HCT116 (cell line): ENCODE results near the gene UBQLN4. TPM values are rescaled to one million over a fixed set of nuclear protein-coding genes. Genes with fewer than 3 reads are reported as not detected.
A peak's percentile ranks its signal among the peaks of the same experiment; 100 is the strongest.

Experiments
- ATAC-seq: fragments of 200-7000 bp; cut with Tn5 transposase; 2 replicates; pipeline ENCODE4 v1.9.1; 2020; ENCODE audit warnings: mild to moderate bottlenecking, moderate library complexity
- BruUV-seq: library from RNA; stranded (reverse); fragments of 400-500 nt; replicated peaks from 2 replicates; lab custom pipeline; 2021; lab: Mats Ljungman, UMichigan
- CTCF ChIA-PET: fragments of 300-600 bp; sonication (Branson Sonifier 250); formaldehyde crosslinking; loops from one replicate; lab custom pipeline; 2021; ENCODE audit warnings: antibody characterized with exemption; lab: Charles Lee
- POLR2A ChIA-PET: fragments of 300-600, 350-600 bp; sonication (Branson Sonifier 250); formaldehyde crosslinking; loops from one replicate; lab custom pipeline; 2021; ENCODE audit warnings: antibody characterized with exemption; lab: Charles Lee
- RAD21 ChIA-PET, 2 experiments: fragments of 300-600 bp; sonication (Branson Sonifier 250); formaldehyde crosslinking; loops; one replicate each; lab custom pipeline; 2023; ENCODE audit warnings: low total read pairs in 2 of 2; ENCODE audit not compliant: uncharacterized antibody in 2 of 2, unreplicated experiment in 2 of 2, low non-redundant PET in 1 of 2; lab: Charles Lee
- DNase-seq: peaks from one replicate; pipeline ENCODE4 v3.0.0-alpha.2; 2010; ENCODE audit warnings: low read depth, low spot score
- H2AFZ ChIP-seq: fragments of 200-600 bp; shearing (Covaris generic), sonication (generic); 2 replicates; pipeline ENCODE4 v1.6.1; 2017; ENCODE audit warnings: low read depth, mixed run types, mixed read lengths, antibody characterized with exemption, low read length; ENCODE audit not compliant: poor library complexity, severe bottlenecking
- H3K27ac ChIP-seq: 2 replicates; pipeline ENCODE4 v1.5.1; 2012; ENCODE audit warnings: low read depth, low read length
- H3K27me3 ChIP-seq: fragments of 200-600 bp; sonication (generic); 2 replicates; pipeline ENCODE4 v1.6.1; 2016; ENCODE audit warnings: mixed run types, low read length, mixed read lengths; ENCODE audit not compliant: insufficient read depth
- H3K36me3 ChIP-seq, 2 experiments: fragments of 200-500 bp in 1 of 2; fragments of 200-600 bp in 1 of 2; sonication (Bioruptor generic) in 1 of 2; sonication (generic) in 1 of 2; 2 replicates each; pipeline versions ENCODE4 v1.5.1 to v1.6.1; 2014 to 2016; ENCODE audit warnings: low read length in 2 of 2, inconsistent platforms in 1 of 2, mixed read lengths in 1 of 2, mixed run types in 1 of 2; ENCODE audit not compliant: insufficient read depth in 2 of 2, control insufficient read depth in 1 of 2
- H3K4me1 ChIP-seq, 2 experiments: fragments of 200-600 bp in 1 of 2; sonication (generic) in 1 of 2; 2 replicates each; pipeline versions ENCODE4 v1.5.1 to v1.6.1; 2012 to 2017; ENCODE audit warnings: low read length in 2 of 2, inconsistent platforms in 1 of 2, mild to moderate bottlenecking in 1 of 2, mixed read lengths in 1 of 2, mixed run types in 1 of 2, moderate library complexity in 1 of 2; ENCODE audit not compliant: insufficient read depth in 2 of 2, control insufficient read depth in 1 of 2
- H3K4me2 ChIP-seq: fragments of 200-600 bp; sonication (generic); 2 replicates; pipeline ENCODE4 v1.6.1; 2017; ENCODE audit warnings: mixed run types, low read length, mixed read lengths
- H3K4me3 ChIP-seq, 2 experiments: fragments of 200-600 bp in 1 of 2; sonication (generic) in 1 of 2; replicated peaks in 1 of 2; 2 replicates each; pipeline ENCODE4 v1.5.1; 2011 to 2016; ENCODE audit warnings: low read length in 2 of 2, control low read depth in 1 of 2, low read depth in 1 of 2, mild to moderate bottlenecking in 1 of 2, mixed read lengths in 1 of 2, mixed run types in 1 of 2
- H3K79me2 ChIP-seq: fragments of 200-600 bp; sonication (generic); 2 replicates; pipeline ENCODE4 v1.6.1; 2017; ENCODE audit warnings: mild to moderate bottlenecking, mixed run types, low read length, moderate library complexity, mixed read lengths; ENCODE audit not compliant: insufficient read depth
- H3K9ac ChIP-seq: fragments of 200-600 bp; sonication (generic); 2 replicates; pipeline ENCODE4 v1.6.1; 2016; ENCODE audit warnings: low read length, mixed read lengths
- H3K9me2 ChIP-seq: fragments of 200-600 bp; sonication (generic), shearing (Covaris generic); 2 replicates; pipeline ENCODE4 v1.6.1; 2017; ENCODE audit warnings: mixed run types, mild to moderate bottlenecking, moderate library complexity; ENCODE audit not compliant: insufficient read depth
- H3K9me3 ChIP-seq, 2 experiments: fragments of 200-500 bp in 1 of 2; fragments of 200-600 bp in 1 of 2; sonication (Bioruptor generic) in 1 of 2; sonication (generic) in 1 of 2; 2 replicates each; pipeline ENCODE4 v1.6.1; 2014 to 2017; ENCODE audit warnings: low read length in 2 of 2, mixed read lengths in 2 of 2, inconsistent platforms in 1 of 2, low read depth in 1 of 2, mild to moderate bottlenecking in 1 of 2, mixed run types in 1 of 2, moderate library complexity in 1 of 2; ENCODE audit not compliant: control insufficient read depth in 1 of 2, insufficient read depth in 1 of 2
- H4K20me1 ChIP-seq: fragments of 200-600 bp; sonication (generic), shearing (Covaris generic); 2 replicates; pipeline ENCODE4 v1.6.1; 2017; ENCODE audit warnings: mixed run types, mild to moderate bottlenecking, moderate library complexity; ENCODE audit not compliant: insufficient read depth
- POLR2AphosphoS5 ChIP-seq: IDR thresholded peaks from 2 replicates; pipeline ENCODE4 v1.6.1; 2011; ENCODE audit warnings: mild to moderate bottlenecking, low read depth, low read length, moderate library complexity
- RAD21 ChIP-seq: IDR thresholded peaks from 2 replicates; pipeline ENCODE4 v1.6.1; 2012; ENCODE audit warnings: low read depth, mild to moderate bottlenecking
- YY1 ChIP-seq: IDR thresholded peaks from 2 replicates; pipeline ENCODE4 v1.6.1; 2011; ENCODE audit warnings: low read length, low read depth, moderate library complexity, mild to moderate bottlenecking; ENCODE audit not compliant: insufficient replicate concordance; ENCODE audit errors: extremely low read depth
- intact Hi-C: fragments of 100-400 bp; cut with micrococcal nuclease; formaldehyde crosslinking; loops from 2 replicates; pipeline ENCODE4 v1.10.0; 2022
- total RNA-seq: library from RNA; stranded (reverse); gene quantifications from one replicate; pipeline ENCODE4 v1.2.1, GENCODE V29; 2021; ENCODE audit not compliant: unreplicated experiment
- TF ChIP-seq, protein P1 (sequence below), 3 experiments: fragments of 200-600 bp in 1 of 3; sonication (generic) in 1 of 3; IDR thresholded peaks in 2 of 3; conservative IDR thresholded peaks in 1 of 3; 2 replicates each; pipeline ENCODE4 v1.5.1; 2012 to 2017; ENCODE audit warnings: low read depth in 2 of 3, low read length in 2 of 3, antibody characterized with exemption in 1 of 3, borderline replicate concordance in 1 of 3, control low read depth in 1 of 3, mild to moderate bottlenecking in 1 of 3, mixed read lengths in 1 of 3, mixed run types in 1 of 3, moderate library complexity in 1 of 3; ENCODE audit not compliant: insufficient read depth in 1 of 3

Gene UBQLN4
- total RNA-seq, 1 experiment from 2014 or later, result 68.4 TPM

DNA sequence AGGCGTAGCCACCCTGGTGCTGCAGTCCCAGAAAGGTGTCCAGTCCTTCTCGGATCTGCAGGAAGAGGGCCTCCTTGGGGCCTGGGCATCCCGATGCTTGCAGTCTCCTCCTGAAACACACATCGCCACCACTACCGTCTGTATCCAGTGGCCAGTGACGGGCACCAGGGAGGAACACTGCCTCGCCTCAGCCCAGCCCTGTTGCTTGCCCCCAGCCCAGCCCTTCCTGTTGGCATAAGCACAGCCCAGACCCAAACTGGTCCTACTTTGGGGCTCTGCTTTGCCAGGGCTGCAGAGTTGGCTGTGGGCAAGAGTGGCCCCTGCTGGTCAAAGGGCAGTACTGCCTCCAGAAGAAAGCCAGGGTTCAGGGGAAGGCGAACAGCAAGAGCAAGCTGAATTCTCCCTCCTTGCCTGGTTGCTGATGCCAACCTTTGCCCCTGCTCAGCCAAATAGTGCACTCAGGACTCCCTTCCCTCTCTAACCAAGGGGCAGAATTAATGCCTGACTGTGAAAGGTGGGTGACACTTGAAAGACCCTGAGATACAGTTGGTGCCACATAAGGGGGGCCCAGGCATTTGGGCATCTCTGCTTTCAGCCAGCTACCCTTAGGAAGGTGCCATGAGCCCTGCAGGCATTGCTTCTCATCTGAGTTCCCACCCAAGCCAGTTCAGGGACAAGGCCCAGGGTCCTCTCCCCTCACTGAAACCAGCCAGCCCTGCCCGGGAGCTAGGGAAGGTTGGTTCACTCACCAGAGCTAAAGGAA, 64.2 kb downstream of the UBQLN4 start:
- no peak for DNase-seq
- CTCF ChIA-PET, result interaction anchor here (0.6 to 4.3 kb wide), 11 partner anchors 9 to 77 kb away, joined by 3 to 35 read pairs (median 5); partner anchors contain the start of gene KHDC4
- Histone ChIP-seq H3K4me3 (no peak overlapping the region), H3K27me3 (no peaks in the 10 kb centered on the region), H3K36me3 (no peaks in the 10 kb centered on the region), H3K4me1 (peaks cover 0 to 5% of the 10 kb centered on the region in 2 experiments; a peak in 2 of 4 replicates), H3K9ac (no peak overlapping the region), H3K79me2 (no peaks in the 10 kb centered on the region), H3K9me2 (no peaks in the 10 kb centered on the region), H3K4me2 (no peak overlapping the region), H3K9me3 (no peaks in the 10 kb centered on the region), H2AFZ (no peak overlapping the region), H3K27ac (peak overlapping the region; percentile 10; the same call in 1 of the 2 replicates), H4K20me1 (no peaks in the 10 kb centered on the region)
- POLR2A ChIA-PET, result interaction anchor here (0.6 to 1.4 kb wide), 6 partner anchors 9 to 57 kb away, joined by 3 to 10 read pairs (median 4); partner anchors contain the start of gene KHDC4
- TF ChIP-seq POLR2AphosphoS5, result no peak
- TF ChIP-seq RAD21, result peak; percentile 96
- TF ChIP-seq, protein P1, sequence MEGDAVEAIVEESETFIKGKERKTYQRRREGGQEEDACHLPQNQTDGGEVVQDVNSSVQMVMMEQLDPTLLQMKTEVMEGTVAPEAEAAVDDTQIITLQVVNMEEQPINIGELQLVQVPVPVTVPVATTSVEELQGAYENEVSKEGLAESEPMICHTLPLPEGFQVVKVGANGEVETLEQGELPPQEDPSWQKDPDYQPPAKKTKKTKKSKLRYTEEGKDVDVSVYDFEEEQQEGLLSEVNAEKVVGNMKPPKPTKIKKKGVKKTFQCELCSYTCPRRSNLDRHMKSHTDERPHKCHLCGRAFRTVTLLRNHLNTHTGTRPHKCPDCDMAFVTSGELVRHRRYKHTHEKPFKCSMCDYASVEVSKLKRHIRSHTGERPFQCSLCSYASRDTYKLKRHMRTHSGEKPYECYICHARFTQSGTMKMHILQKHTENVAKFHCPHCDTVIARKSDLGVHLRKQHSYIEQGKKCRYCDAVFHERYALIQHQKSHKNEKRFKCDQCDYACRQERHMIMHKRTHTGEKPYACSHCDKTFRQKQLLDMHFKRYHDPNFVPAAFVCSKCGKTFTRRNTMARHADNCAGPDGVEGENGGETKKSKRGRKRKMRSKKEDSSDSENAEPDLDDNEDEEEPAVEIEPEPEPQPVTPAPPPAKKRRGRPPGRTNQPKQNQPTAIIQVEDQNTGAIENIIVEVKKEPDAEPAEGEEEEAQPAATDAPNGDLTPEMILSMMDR (IDR thresholded peaks at IDR 0.05 in 2 of 3, conservative IDR thresholded peaks at IDR 0.05 in 1 of 3; ENCODE audit: borderline replicate concordance in 1 of 3, insufficient read depth in 1 of 3, low read depth in 2 of 3, low read length in 2 of 3), result peak; percentile 90 to 98 (median 97)
- peak; percentile 37 for TF ChIP-seq YY1
- peak; percentile 95 for ATAC-seq
- intact Hi-C loops, result loop anchor here (1.0 kb wide), 1 partner anchor 51 kb away; no protein-coding TSS in a partner anchor
- no TSS peak for BruUV-seq
- RAD21 ChIA-PET, result interaction anchor here (0.7 to 2.0 kb wide), 5 partner anchors 49 to 77 kb away, joined by 3 to 18 read pairs (median 5); no protein-coding TSS in a partner anchor

Other genes starting within 250 kb of the UBQLN4 start
- 40.8 TPM for gene GON4L, start 196.6 kb downstream of the UBQLN4 start, total RNA-seq
- 0.17 TPM for gene SYT11, start 194.2 kb downstream of the UBQLN4 start, total RNA-seq
- gene RIT1, start 142.4 kb downstream of the UBQLN4 start, total RNA-seq, result 10.2 TPM
- gene KHDC4, start 119.4 kb downstream of the UBQLN4 start, total RNA-seq, result 60.7 TPM
- gene RXFP4, start 112.2 kb downstream of the UBQLN4 start, total RNA-seq, result 0.20 TPM
- gene ARHGEF2, start 75.3 kb downstream of the UBQLN4 start, total RNA-seq, result 90.1 TPM
- gene SSR2, start 32.8 kb downstream of the UBQLN4 start, total RNA-seq, result 153 TPM
- 60.2 TPM for gene LAMTOR2, start 984 bp upstream of the UBQLN4 start, total RNA-seq
- gene RAB25, start 7.4 kb upstream of the UBQLN4 start, total RNA-seq, result 142 TPM
- gene MEX3A, start 28.7 kb upstream of the UBQLN4 start, total RNA-seq, result 6.1 TPM
- 528 TPM for gene LMNA, start 60.9 kb upstream of the UBQLN4 start, total RNA-seq
- gene SEMA4A, start 99.8 kb upstream of the UBQLN4 start, total RNA-seq, result 0.39 TPM
- gene SLC25A44, start 140.3 kb upstream of the UBQLN4 start, total RNA-seq, result 17.5 TPM
- gene PMF1, start 159.2 kb upstream of the UBQLN4 start, total RNA-seq, result 52.6 TPM
- gene BGLAP, start 188.4 kb upstream of the UBQLN4 start, total RNA-seq, result 1.4 TPM
- 10.9 TPM for gene PAQR6, start 194.3 kb upstream of the UBQLN4 start, total RNA-seq
- 75.2 TPM for gene SMG5, start 229.0 kb upstream of the UBQLN4 start, total RNA-seq
- 6.3 TPM for gene TMEM79, start 230.5 kb upstream of the UBQLN4 start, total RNA-seq
- gene GLMP, start 241.9 kb upstream of the UBQLN4 start, total RNA-seq, result 27.8 TPM
- gene VHLL, start 245.5 kb upstream of the UBQLN4 start, total RNA-seq, result not detected